ENCODE measurements around the gene NHSL2. TPM values are rescaled to one million over a fixed set of nuclear protein-coding genes. Genes with fewer than 3 reads are reported as not detected.

The NHSL2 gene
- total RNA-seq, 8 experiments from 2014 or later: 0.13 to 5.0 (median 1.3) TPM

GRCh38 chrX:72016881-72017783 is 106.5 kb downstream of the NHSL2 start:
- 48 to 53% methylated on average over 2 to 3 of the region's 4 CpGs; no CpG with 5 or more reads in 8 of the 10 experiments for WGBS, 10 experiments
- in situ Hi-C loops (cut with MboI; ENCODE audit: low pct_unique_long_range_greater_than_20kb in 2 of 9, low sequenced_read_pairs in 9 of 9, unreplicated experiment in 9 of 9): loop anchor here in 1 of 9 experiments (25.0 kb wide), 1 partner anchor 120 kb away; the partner anchor contains the start of gene RTL5
- Histone ChIP-seq H3K4me3 (no peak overlapping the region), H3K4me1 (replicated peaks in 1 of 2) (peaks cover 5 to 7% of the 10 kb centered on the region in 2 donors), H3K27ac (no peak overlapping the region)
- ATAC-seq (replicated peaks in 6 of 8): no peak

- H3K4me1 ChIP-seq (replicated peaks in 1 of 2): peaks cover 5 to 7% of the 10 kb centered on the region in 2 donors
- ATAC-seq (replicated peaks in 6 of 8): peak; percentile 95 to 99 (median 99)
- WGBS, 10 experiments: 24 to 60% methylated on average over 1 to 5 of the region's 70 CpGs; no CpG with 5 or more reads in 8 of the 10 experiments
- in situ Hi-C loops (cut with MboI; ENCODE audit: low pct_unique_long_range_greater_than_20kb in 2 of 9, low sequenced_read_pairs in 9 of 9, unreplicated experiment in 9 of 9): loop anchor here in 1 of 9 experiments (25.0 kb wide), 1 partner anchor 119 kb away; the partner anchor contains the start of gene RTL5
- peak overlapping the region; percentile 23 to 71 for H3K27ac ChIP-seq
- H3K4me3 ChIP-seq: peak overlapping the region in 3 of 5 donors; percentile 0 to 19 (median 2)
Observed at GRCh38 chrX:72018277-72019112, 107.8 kb downstream of the NHSL2 start.

GRCh38 chrX:72019487-72019886 is 108.8 kb downstream of the NHSL2 start:
- in situ Hi-C loops (cut with MboI; ENCODE audit: low pct_unique_long_range_greater_than_20kb in 2 of 9, low sequenced_read_pairs in 9 of 9, unreplicated experiment in 9 of 9): loop anchor here in 1 of 9 experiments (25.0 kb wide), 1 partner anchor 118 kb away; the partner anchor contains the start of gene RTL5
- WGBS, 10 experiments: 48% methylated on average over 3 of the region's 3 CpGs; no CpG with 5 or more reads in 9 of the 10 experiments
- H3K4me1 ChIP-seq (replicated peaks in 1 of 2): peaks cover 5 to 7% of the 10 kb centered on the region in 2 donors
- no peak overlapping the region for H3K4me3 ChIP-seq
- no peak overlapping the region for H3K27ac ChIP-seq
- ATAC-seq (replicated peaks in 6 of 8): no peak

- in situ Hi-C loops (cut with MboI; ENCODE audit: low pct_unique_long_range_greater_than_20kb in 2 of 9, low sequenced_read_pairs in 9 of 9, unreplicated experiment in 9 of 9): loop anchor here in 1 of 9 experiments (25.0 kb wide), 1 partner anchor 117 kb away; the partner anchor contains the start of gene RTL5
- WGBS, 10 experiments: 33 to 100% (median 74%) methylated on average over 1 to 3 of the region's 3 CpGs; no CpG with 5 or more reads in 7 of the 10 experiments
- Histone ChIP-seq H3K4me3 (no peak overlapping the region), H3K27ac (no peak overlapping the region), H3K4me1 (replicated peaks in 1 of 2) (peaks cover 5 to 7% of the 10 kb centered on the region in 2 donors)
- no peak for ATAC-seq (replicated peaks in 6 of 8)
Observed at GRCh38 chrX:72020204-72020603, 109.6 kb downstream of the NHSL2 start.

- WGBS, 10 experiments: 90% methylated on average over 2 of the region's 3 CpGs; no CpG with 5 or more reads in 9 of the 10 experiments
- peaks cover 5 to 7% of the 10 kb centered on the region in 2 donors for H3K4me1 ChIP-seq (replicated peaks in 1 of 2)
- no peak overlapping the region for H3K27ac ChIP-seq
- ATAC-seq (replicated peaks in 6 of 8): no peak
- no peak overlapping the region for H3K4me3 ChIP-seq
- in situ Hi-C loops (cut with MboI; ENCODE audit: low pct_unique_long_range_greater_than_20kb in 2 of 9, low sequenced_read_pairs in 9 of 9, unreplicated experiment in 9 of 9): loop anchor here in 1 of 9 experiments (25.0 kb wide), 1 partner anchor 117 kb away; the partner anchor contains the start of gene RTL5
Observed at GRCh38 chrX:72020788-72021187, 110.1 kb downstream of the NHSL2 start.

GRCh38 chrX:72021975-72022374 is 111.3 kb downstream of the NHSL2 start:
- H3K4me3 ChIP-seq: no peak overlapping the region
- no peak for ATAC-seq (replicated peaks in 6 of 8)
- no peak overlapping the region for H3K27ac ChIP-seq
- peaks cover 5 to 7% of the 10 kb centered on the region in 2 donors for H3K4me1 ChIP-seq (replicated peaks in 1 of 2)
- WGBS, 10 experiments: no CpG with 5 or more reads among the region's 2 CpGs
- in situ Hi-C loops (cut with MboI; ENCODE audit: low pct_unique_long_range_greater_than_20kb in 2 of 9, low sequenced_read_pairs in 9 of 9, unreplicated experiment in 9 of 9): loop anchor here in 1 of 9 experiments (25.0 kb wide), 1 partner anchor 115 kb away; the partner anchor contains the start of gene RTL5

- Histone ChIP-seq H3K4me3 (no peak overlapping the region), H3K27ac (no peak overlapping the region), H3K4me1 (replicated peaks in 1 of 2) (peaks cover 5 to 7% of the 10 kb centered on the region in 2 donors)
- ATAC-seq (replicated peaks in 6 of 8): no peak
- 13 to 80% (median 40%) methylated on average over 1 to 2 of the region's 2 CpGs; no CpG with 5 or more reads in 6 of the 10 experiments for WGBS, 10 experiments
- in situ Hi-C loops (cut with MboI; ENCODE audit: low pct_unique_long_range_greater_than_20kb in 2 of 9, low sequenced_read_pairs in 9 of 9, unreplicated experiment in 9 of 9): loop anchor here in 1 of 9 experiments (25.0 kb wide), 1 partner anchor 114 kb away; the partner anchor contains the start of gene RTL5
Observed at GRCh38 chrX:72023071-72023470, 112.4 kb downstream of the NHSL2 start.

- no peak overlapping the region for H3K27ac ChIP-seq
- in situ Hi-C loops (cut with MboI; ENCODE audit: low pct_unique_long_range_greater_than_20kb in 2 of 9, low sequenced_read_pairs in 9 of 9, unreplicated experiment in 9 of 9): no loop called here
- H3K4me1 ChIP-seq (replicated peaks in 1 of 2): peaks cover 17 to 22% of the 10 kb centered on the region in 2 donors
- no peak overlapping the region for H3K4me3 ChIP-seq
- 24 to 100% (median 69%) methylated on average over 1 to 6 of the region's 6 CpGs; no CpG with 5 or more reads in 7 of the 10 experiments for WGBS, 10 experiments
- ATAC-seq (replicated peaks in 6 of 8): no peak
Observed at GRCh38 chrX:72025236-72025770, 114.7 kb downstream of the NHSL2 start.

GRCh38 chrX:72026341-72027023 is 115.8 kb downstream of the NHSL2 start:
- Histone ChIP-seq H3K4me1 (replicated peaks in 1 of 2) (peaks cover 21 to 29% of the 10 kb centered on the region in 2 donors), H3K27ac (no peak overlapping the region), H3K4me3 (no peak overlapping the region)
- 0 to 100% (median 30%) methylated on average over 1 to 3 of the region's 3 CpGs; no CpG with 5 or more reads in 7 of the 10 experiments for WGBS, 10 experiments
- in situ Hi-C loops (cut with MboI; ENCODE audit: low pct_unique_long_range_greater_than_20kb in 2 of 9, low sequenced_read_pairs in 9 of 9, unreplicated experiment in 9 of 9): no loop called here
- ATAC-seq (replicated peaks in 6 of 8): no peak

- WGBS, 10 experiments: 50 to 82% methylated on average over 2 to 3 of the region's 14 CpGs; no CpG with 5 or more reads in 8 of the 10 experiments
- ATAC-seq (replicated peaks in 6 of 8): no peak
- Histone ChIP-seq H3K4me3 (no peak overlapping the region), H3K4me1 (replicated peaks in 1 of 2) (peaks cover 21 to 29% of the 10 kb centered on the region in 2 donors), H3K27ac (no peak overlapping the region)
- in situ Hi-C loops (cut with MboI; ENCODE audit: low pct_unique_long_range_greater_than_20kb in 2 of 9, low sequenced_read_pairs in 9 of 9, unreplicated experiment in 9 of 9): no loop called here
Observed at GRCh38 chrX:72027024-72027913, 116.6 kb downstream of the NHSL2 start.

- ATAC-seq (replicated peaks in 6 of 8): no peak
- Histone ChIP-seq H3K4me3 (no peak overlapping the region), H3K27ac (no peak overlapping the region), H3K4me1 (replicated peaks in 1 of 2) (peaks cover 21 to 29% of the 10 kb centered on the region in 2 donors)
- no CpG with 5 or more reads among the region's 2 CpGs for WGBS, 10 experiments
- in situ Hi-C loops (cut with MboI; ENCODE audit: low pct_unique_long_range_greater_than_20kb in 2 of 9, low sequenced_read_pairs in 9 of 9, unreplicated experiment in 9 of 9): no loop called here
Observed at GRCh38 chrX:72027914-72028307, 117.3 kb downstream of the NHSL2 start.

Measured in motor neuron (in vitro differentiated cells).